Amygdala (tissue), 56 donors: ENCODE data around the gene GALK2.
"Not testable (repeated sequence)": the region's sequence is repeated elsewhere in the genome, so short reads cannot be mapped to it uniquely, and the experiment has no call there.

Experiments used
- DNase-seq, 56 donors: peaks; one replicate each; lab custom pipeline; 2025; lab: John Stamatoyannopoulos, UW

The GALK2 gene

DNA sequence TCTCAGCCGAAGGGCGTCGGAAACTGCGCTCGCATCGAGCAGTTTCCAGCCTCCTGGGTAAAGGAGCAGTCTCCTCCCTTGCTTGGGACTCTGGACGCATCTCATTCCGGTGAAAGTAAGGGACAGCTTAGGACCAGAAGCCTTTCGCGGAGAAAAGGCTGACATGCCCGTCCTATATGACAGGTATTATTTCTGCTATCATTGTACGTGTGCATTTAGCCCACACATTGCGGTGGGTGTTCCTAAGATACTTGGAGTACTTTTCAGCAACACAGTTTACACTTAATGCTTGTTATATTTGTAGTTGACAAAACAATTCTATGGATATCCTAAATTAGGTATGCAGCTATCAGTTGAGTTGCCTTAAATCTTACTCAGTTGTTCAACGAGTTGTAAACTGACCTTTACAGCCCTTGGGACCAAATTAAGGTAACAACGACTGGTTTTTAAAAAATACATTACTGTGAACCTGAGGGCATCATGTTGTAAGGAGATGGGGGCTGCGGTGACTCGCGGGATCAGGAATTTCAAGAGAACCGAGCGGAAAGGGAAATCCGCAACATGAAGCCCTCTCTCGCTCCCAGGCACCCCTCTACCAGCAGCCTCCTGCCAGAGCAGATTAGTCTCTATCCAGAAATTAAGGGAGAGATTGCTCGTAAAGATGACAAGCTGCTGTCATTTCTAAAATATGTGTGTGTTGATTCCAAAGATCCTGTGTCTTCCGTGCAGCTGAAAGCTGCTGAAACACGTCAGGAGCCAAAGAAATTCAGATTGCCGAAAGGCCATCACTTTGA lies 14.0 kb upstream of the GALK2 start:
- DNase-seq, result peak in 5 of 56 donors; percentile 1 to 17 (median 11)

DNA sequence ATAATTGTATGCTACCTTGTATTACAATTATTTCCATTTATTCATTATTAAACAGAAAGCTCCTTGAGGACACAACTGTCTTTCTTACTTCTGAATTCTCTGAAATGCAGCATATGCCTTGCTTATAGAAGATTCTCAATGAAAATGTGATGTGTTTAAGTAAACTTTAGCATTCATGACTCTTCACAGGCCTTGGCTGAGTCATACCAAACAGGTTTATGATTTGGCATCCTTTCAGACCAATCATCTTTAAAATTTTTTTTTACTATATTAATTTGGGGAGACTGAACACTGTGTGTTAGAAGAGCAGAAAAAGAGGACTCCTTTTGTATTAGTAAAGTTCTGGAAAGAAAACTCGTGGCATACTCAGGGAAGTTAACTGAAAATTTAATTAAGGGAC lies 6.4 kb upstream of the GALK2 start:
- DNase-seq, result no peak

DNA sequence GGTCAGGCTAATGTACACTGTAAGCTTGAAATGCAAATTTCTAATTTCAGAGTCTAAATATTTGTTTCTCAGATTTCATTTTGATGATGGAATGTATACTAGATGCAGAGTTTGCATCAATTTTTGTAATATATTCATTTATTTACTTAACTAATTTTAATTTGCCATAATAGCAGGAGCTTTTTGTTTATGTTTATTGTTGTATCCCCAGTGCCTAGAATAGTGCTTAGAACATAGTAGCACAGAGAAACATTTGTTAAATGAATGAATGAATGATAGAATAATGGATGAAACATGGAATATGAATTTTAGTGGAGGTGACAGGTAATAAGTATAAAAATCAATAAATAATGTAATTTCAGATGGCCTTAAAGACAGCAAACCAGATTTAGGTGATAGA lies 5.2 kb upstream of the GALK2 start:
- no peak for DNase-seq

- no peak for DNase-seq
Measured at GRCh38 chr15:49168016-49168415, 2.0 kb upstream of the GALK2 start.

GRCh38 chr15:49171790-49172189 lies 1.7 kb downstream of the GALK2 start:
- no peak for DNase-seq

DNA sequence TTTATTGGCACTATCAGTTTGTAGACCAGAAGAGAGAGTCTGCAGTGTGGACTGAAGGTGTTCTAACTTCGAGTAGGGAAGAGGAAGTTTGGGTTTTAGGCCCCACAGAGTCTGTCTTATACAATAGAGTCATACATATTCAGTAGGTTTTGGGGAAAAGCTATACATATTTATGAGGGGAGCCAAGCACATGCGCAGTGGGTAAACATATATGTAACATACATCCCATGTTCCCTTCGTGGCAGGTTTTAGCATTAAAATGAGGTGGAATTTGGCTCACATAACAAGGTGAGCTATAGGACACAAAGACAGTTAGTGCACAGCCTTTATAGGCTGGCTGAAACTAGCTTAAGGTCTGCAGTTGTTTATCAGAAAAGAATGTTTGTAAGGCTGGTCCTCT lies 4.9 kb downstream of the GALK2 start:
- no peak for DNase-seq

- not testable (repeated sequence) for DNase-seq
Measured at GRCh38 chr15:49175582-49176397, 5.7 kb downstream of the GALK2 start.

DNA sequence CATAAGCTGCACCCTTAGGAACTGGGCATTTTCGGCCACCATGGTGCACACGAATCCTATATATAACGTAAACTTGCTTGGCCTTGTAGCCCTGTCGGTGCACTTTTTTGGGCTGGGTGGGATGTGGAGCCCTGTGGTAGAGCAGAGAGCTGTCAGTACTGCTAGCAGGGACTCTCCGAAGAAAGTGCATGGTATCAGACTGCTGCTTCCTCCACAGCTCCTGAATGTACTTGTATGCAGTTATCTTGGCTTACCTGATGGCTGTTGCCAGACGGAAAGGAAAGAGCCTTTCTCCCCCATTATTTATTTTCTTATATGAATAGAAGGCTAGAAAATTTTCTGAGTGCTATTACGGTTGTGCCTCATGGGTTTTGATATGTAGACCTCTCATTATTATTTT lies 8.4 kb downstream of the GALK2 start:
- no peak for DNase-seq

- no peak for DNase-seq
Measured at GRCh38 chr15:49179433-49180190, 9.6 kb downstream of the GALK2 start.

GRCh38 chr15:49182128-49182527 lies 12.1 kb downstream of the GALK2 start:
- DNase-seq, result no peak

DNA sequence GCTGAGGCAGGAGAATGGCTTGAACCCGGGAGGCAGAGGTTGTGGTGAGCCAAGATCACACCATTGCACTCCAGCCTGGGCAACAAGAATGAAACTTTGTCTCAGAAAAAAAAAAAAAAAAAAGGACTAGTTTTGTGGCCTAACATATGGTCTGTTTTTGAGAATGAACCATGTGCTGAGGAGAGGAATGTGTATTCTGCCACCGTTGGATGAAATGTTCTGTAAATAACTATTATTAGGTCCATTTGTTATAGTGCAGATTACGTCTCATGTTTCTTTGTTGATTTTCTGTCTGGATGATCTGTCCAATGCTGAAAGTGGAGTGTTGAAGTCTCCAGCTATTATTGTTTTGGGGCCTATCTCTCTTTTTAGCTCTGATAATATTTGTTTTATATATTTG lies 13.7 kb downstream of the GALK2 start:
- not testable (repeated sequence) for DNase-seq

DNA sequence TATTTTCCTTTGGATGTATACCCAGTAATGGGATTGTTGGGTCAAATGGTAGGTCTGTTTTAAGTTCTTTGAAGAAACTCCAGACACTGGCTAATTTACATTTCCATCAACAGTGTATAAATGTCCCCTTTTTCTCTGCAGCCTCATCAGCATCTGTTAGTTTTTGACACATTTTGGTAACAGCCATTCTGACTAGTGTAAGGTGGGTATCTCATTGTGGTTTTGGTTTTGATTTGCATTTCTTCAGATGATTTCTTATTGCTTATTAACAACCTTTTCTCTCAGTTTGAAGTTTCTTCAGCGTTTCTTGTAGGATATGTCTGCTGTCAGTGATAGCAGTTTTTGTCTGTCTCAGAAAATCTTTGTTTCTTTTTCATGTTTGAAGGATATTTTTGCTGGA lies 15.4 kb downstream of the GALK2 start:
- DNase-seq, result no peak

GRCh38 chr15:49187549-49188245 lies 17.6 kb downstream of the GALK2 start:
- no peak for DNase-seq

GRCh38 chr15:49188933-49189332 lies 18.9 kb downstream of the GALK2 start:
- no peak for DNase-seq

DNA sequence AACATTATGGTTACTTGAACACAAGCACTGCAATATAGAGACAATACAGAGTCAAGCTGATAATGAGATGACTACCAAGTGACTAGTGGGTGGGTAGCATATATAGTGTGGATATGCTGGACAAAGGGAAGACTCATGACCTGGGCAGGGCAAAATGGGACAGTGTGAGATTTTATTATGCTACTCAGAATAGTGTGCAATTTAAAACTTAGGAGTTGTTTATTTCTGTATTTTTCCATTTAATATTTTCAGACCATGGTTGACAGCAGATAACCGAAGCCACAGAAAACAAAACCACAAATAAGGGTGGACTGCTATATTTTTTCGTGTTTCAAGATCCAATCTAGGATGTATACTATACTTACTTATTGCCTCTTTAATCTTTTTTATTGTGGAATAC lies 19.6 kb downstream of the GALK2 start:
- no peak for DNase-seq

DNA sequence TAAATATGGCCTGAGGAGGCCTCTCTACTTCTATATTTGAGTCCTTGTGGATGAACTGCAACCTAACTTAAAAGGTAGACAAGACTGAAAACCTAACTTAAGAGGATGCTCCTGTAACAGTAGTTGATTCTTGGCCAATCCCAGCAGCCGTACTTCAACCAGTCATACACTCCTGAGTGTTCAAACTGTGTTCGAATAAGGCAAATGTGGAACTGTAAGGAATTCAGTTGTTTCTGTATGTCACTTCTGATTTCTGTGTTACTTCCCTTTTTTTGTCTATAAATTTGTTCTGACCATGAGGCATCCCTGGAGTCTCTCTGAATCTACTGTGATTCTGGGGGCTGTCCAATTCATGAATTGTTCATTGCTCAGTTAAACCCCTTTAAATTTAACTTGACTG lies 20.5 kb downstream of the GALK2 start:
- no peak for DNase-seq

GRCh38 chr15:49191892-49192291 lies 21.8 kb downstream of the GALK2 start:
- DNase-seq, result no peak

- no peak for DNase-seq
Measured at GRCh38 chr15:49196856-49197255, 26.8 kb downstream of the GALK2 start.

- no peak for DNase-seq
Measured at GRCh38 chr15:49199666-49200065, 29.6 kb downstream of the GALK2 start.

DNA sequence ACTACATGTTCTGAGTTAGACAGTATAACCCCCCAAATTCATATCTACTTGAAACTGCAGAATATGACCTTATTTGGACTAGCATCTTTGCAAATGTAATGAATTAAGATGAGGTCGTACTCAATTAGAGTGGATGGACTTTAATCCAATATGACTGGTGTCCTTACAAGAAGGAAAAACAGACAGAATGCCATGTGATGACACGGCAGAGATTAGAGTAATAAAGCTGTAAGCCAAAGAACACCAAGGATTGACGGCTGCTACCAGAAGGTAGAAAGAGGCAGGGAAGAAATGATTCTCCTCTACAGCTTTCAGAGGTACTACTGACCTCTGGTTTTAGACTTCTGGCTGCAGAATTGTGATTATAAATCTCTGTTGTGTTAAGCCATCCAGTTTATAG lies 30.3 kb downstream of the GALK2 start:
- DNase-seq, result no peak

- not testable (repeated sequence) for DNase-seq
Measured at GRCh38 chr15:49208102-49208501, 38.1 kb downstream of the GALK2 start.
